HepG2 (cell line): ENCODE measurements around the gene GCC1. TPM values are rescaled to one million over a fixed set of nuclear protein-coding genes. Genes with fewer than 3 reads are reported as not detected.

Experiments used
- ATAC-seq: fragments of 200-7000 bp; cut with Tn5 transposase; 3 replicates; pipeline ENCODE4 v1.9.1; 2020; ENCODE audit warnings: mild to moderate bottlenecking, moderate library complexity
- BruUV-seq: library from RNA; stranded (reverse); fragments of 400-500 nt; replicated peaks from 2 replicates; lab custom pipeline; 2021; lab: Mats Ljungman, UMichigan
- CTCF ChIA-PET: fragments of 300-600 bp; formaldehyde crosslinking; extraction: SDS; loops from one replicate; lab custom pipeline; 2021; ENCODE audit warnings: low total read pairs, inconsistent platforms, low intra/inter-chr PET ratio; lab: Yijun Ruan, JAX
- POLR2A ChIA-PET: fragments of 350-600 bp; sonication (Branson Sonifier 250); formaldehyde crosslinking; loops from one replicate; lab custom pipeline; 2020; ENCODE audit warnings: antibody characterized with exemption, inconsistent platforms; lab: Yijun Ruan, JAX
- DNase-seq: peaks from one replicate; pipeline ENCODE4 v3.0.0-alpha.2; 2015; ENCODE audit warnings: low spot score
- FAIRE-seq: peaks from 3 replicates; lab custom pipeline; 2011; peaks lifted over from hg19 to GRCh38; lab: Jason Lieb, UNC
- H2AFZ ChIP-seq: one replicate; pipeline ENCODE4 v1.6.1; 2011; ENCODE audit warnings: low read length, inconsistent platforms
- H3K27ac ChIP-seq: fragments of 300-600 bp; 3 replicates; pipeline ENCODE4 v1.8.0; 2011; ENCODE audit warnings: mixed run types, mild to moderate bottlenecking, mixed read lengths, low read length, inconsistent platforms; ENCODE audit not compliant: insufficient read depth; ENCODE audit errors: extremely low read length
- H3K27me3 ChIP-seq, 2 experiments: fragments of 200-600 bp in 1 of 2; 2 replicates in 1 of 2; 3 replicates in 1 of 2; pipeline versions ENCODE4 v1.6.0 to v1.8.0; 2011; ENCODE audit warnings: low read length in 2 of 2, mild to moderate bottlenecking in 2 of 2, moderate library complexity in 2 of 2, inconsistent platforms in 1 of 2; ENCODE audit not compliant: insufficient read depth in 2 of 2, control insufficient read depth in 1 of 2
- H3K36me3 ChIP-seq, 2 experiments: fragments of 200-600 bp in 1 of 2; replicated peaks in 1 of 2; 2 replicates in 1 of 2; 3 replicates in 1 of 2; pipeline versions ENCODE4 v1.5.1 to v1.8.0; 2011; ENCODE audit warnings: low read length in 2 of 2, inconsistent platforms in 1 of 2; ENCODE audit not compliant: insufficient read depth in 2 of 2, control insufficient read depth in 1 of 2
- H3K4me1 ChIP-seq: 2 replicates; pipeline ENCODE4 v1.5.1; 2012; ENCODE audit warnings: low read length, inconsistent platforms; ENCODE audit not compliant: insufficient read depth
- H3K4me2 ChIP-seq: 2 replicates; pipeline ENCODE4 v1.6.0; 2011; ENCODE audit warnings: low read depth, low read length, inconsistent platforms
- H3K4me3 ChIP-seq, 3 experiments: fragments of 200-600 bp in 1 of 3; sonication (generic), shearing (Covaris generic) in 1 of 3; replicated peaks in 1 of 3; 2 replicates each; pipeline ENCODE4 v1.5.1; 2011 to 2016; ENCODE audit warnings: low read length in 3 of 3, inconsistent platforms in 2 of 3, low read depth in 2 of 3, mild to moderate bottlenecking in 2 of 3, control low read depth in 1 of 3, mixed read lengths in 1 of 3; ENCODE audit not compliant: insufficient read depth in 1 of 3
- H3K79me2 ChIP-seq: one replicate; pipeline ENCODE4 v1.6.1; 2011; ENCODE audit warnings: low read length, inconsistent platforms; ENCODE audit not compliant: insufficient read depth
- H3K9ac ChIP-seq: 2 replicates; pipeline ENCODE4 v1.6.0; 2011; ENCODE audit warnings: mild to moderate bottlenecking, low read depth, low read length, inconsistent platforms; ENCODE audit not compliant: insufficient read depth
- H3K9me3 ChIP-seq: 2 replicates; pipeline ENCODE4 v1.5.1; 2012; ENCODE audit warnings: mild to moderate bottlenecking, low read length
- H4K20me1 ChIP-seq: 2 replicates; pipeline ENCODE4 v1.6.0; 2011; ENCODE audit warnings: inconsistent platforms, mild to moderate bottlenecking, low read length, moderate library complexity; ENCODE audit not compliant: insufficient read depth
- BCL3 ChIP-seq: sonication (generic); formaldehyde crosslinking; IDR thresholded peaks from 2 replicates; pipeline ENCODE4 v1.5.1; 2020; ENCODE audit warnings: mild to moderate bottlenecking, missing genetic modification reagents, moderate library complexity
- ELF3 ChIP-seq: IDR thresholded peaks from 2 replicates; pipeline ENCODE4 v1.6.1; 2016; ENCODE audit warnings: missing genetic modification reagents, missing compliant biosample characterization
- GZF1 ChIP-seq: sonication (generic); formaldehyde crosslinking; IDR thresholded peaks from 2 replicates; pipeline ENCODE4 v1.5.1; 2020; ENCODE audit warnings: mild to moderate bottlenecking, missing genetic modification reagents
- HNRNPK ChIP-seq: fragments of 200-400 bp; formaldehyde crosslinking; IDR thresholded peaks from 2 replicates; pipeline ENCODE4 v1.6.1; 2018; ENCODE audit warnings: low read length, low read depth, moderate library complexity, mild to moderate bottlenecking; ENCODE audit not compliant: poor library complexity, severe bottlenecking
- NFIB ChIP-seq: sonication (generic); formaldehyde crosslinking; IDR thresholded peaks from 2 replicates; pipeline ENCODE4 v1.9.0; 2021; ENCODE audit warnings: missing genetic modification reagents, mild to moderate bottlenecking, borderline replicate concordance
- PAXIP1 ChIP-seq: sonication (generic); formaldehyde crosslinking; conservative IDR thresholded peaks from 2 replicates; pipeline ENCODE4 v1.4.0; 2020; ENCODE audit warnings: mild to moderate bottlenecking, missing genetic modification reagents, moderate library complexity
- SIN3B ChIP-seq: fragments of 150-350 bp; IDR thresholded peaks from 2 replicates; pipeline ENCODE4 v1.6.1; 2014; ENCODE audit warnings: low read length
- THYN1 ChIP-seq: sonication (generic); formaldehyde crosslinking; IDR thresholded peaks from 2 replicates; pipeline ENCODE4 v1.8.1; 2023; ENCODE audit warnings: low read depth, mild to moderate bottlenecking, moderate library complexity, missing genetic modification reagents, borderline replicate concordance
- ZBTB21 ChIP-seq: sonication (generic); formaldehyde crosslinking; IDR thresholded peaks from 2 replicates; pipeline ENCODE4 v1.4.0; 2020; ENCODE audit warnings: missing genetic modification reagents
- ZKSCAN8 ChIP-seq: IDR thresholded peaks from 2 replicates; pipeline ENCODE4 v1.6.1; 2016; ENCODE audit warnings: borderline replicate concordance, missing genetic modification reagents, missing compliant biosample characterization
- ZNF547 ChIP-seq: sonication (generic); formaldehyde crosslinking; IDR thresholded peaks from 2 replicates; pipeline ENCODE4 v1.5.1; 2020; ENCODE audit warnings: mild to moderate bottlenecking, missing genetic modification reagents
- WGBS: methylation state at CpG from one replicate; pipeline ENCODE4 v1.1.6; 2017; ENCODE audit warnings: low lambda C conversion rate; 5-methylcytosine and 5-hydroxymethylcytosine counted together
- in situ Hi-C: cut with HindIII; loops from 2 replicates; pipeline ENCODE4 v1.10.0; 2017; ENCODE audit warnings: low pct_unique_long_range_greater_than_20kb; ENCODE audit not compliant: extremely low pct_ligation_motif_present
- intact Hi-C: fragments of 100-400 bp; cut with micrococcal nuclease; formaldehyde crosslinking; loops from one replicate; pipeline ENCODE4 v1.10.0; 2022; ENCODE audit not compliant: unreplicated experiment
- polyA plus RNA-seq, 8 experiments: library from polyadenylated mRNA; depleted of rRNA in 3 of 8; stranded (reverse) in 7 of 8; unstranded in 1 of 8; fragments of >200 nt; fragmentation: Illumina TruSeq in 4 of 8; extraction: Trizol in 4 of 8; gene quantifications; 2 replicates each; pipeline versions ENCODE4 v1.2.1 to v1.2.3, GENCODE V29; 2011 to 2016; ENCODE audit warnings: low read depth in 4 of 8, missing spikeins in 1 of 8, mixed read lengths in 1 of 8; ENCODE audit not compliant: insufficient read depth in 1 of 8
- total RNA-seq, 5 experiments: library from RNA; depleted of rRNA; stranded (reverse); fragments of >200 nt; fragmentation: Illumina TruSeq; extraction: Trizol; gene quantifications; 2 replicates each; pipeline ENCODE4 v1.2.3, GENCODE V29; 2016; ENCODE audit warnings: low read depth in 1 of 5
- TF ChIP-seq, protein P1 (sequence below): IDR thresholded peaks from 2 replicates; pipeline ENCODE4 v1.6.1; 2012; ENCODE audit warnings: inconsistent platforms

GCC1 gene
- total and polyA plus RNA-seq, 2 of the 13 experiments (the other 11 are each of a cell fraction or from before 2014, with no cell fraction given), result 2.5 to 15.3 TPM

DNA sequence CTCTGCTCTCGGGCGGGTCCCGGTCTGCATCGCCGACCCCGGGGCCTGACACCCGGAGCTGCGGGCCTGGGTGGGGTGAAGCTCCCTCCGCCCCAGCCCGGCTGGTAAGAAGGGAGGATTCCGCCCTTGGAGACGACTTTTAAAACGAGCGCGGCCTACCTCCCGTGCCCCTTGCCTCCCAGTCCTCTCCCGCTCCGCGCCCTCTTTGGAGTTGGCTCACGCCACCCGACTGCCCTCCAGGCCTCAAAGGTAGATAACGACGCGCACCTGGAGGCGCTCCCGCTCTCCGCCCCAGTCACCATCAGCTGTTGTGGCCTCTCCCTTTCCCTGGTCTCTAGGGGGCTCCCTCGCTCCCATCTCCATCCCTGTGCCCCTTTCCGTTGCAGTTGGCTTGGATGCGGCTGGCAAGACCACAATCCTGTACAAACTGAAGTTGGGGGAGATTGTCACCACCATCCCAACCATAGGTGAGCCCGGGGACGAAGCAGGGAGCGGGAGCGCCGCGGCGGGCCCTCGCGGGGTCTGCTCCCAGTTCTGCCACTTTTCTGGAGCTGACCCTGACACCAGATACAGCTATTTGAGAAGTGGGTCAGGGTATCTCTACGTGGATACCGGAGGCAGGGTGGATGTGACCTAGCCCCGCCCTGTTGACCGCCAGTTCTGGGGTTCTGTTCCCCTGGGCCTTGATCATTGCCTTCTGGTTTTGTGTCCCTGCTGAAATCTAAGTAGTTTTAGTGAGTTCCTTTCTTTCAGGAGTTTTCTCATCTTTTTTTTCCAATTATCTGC is 3.5 kb upstream of the GCC1 start (continued):
- TF ChIP-seq BCL3 (CRISPR knock-in tag) (peak; percentile 59; the same call in 1 of the 2 replicates), ZBTB21 (CRISPR knock-in tag) (no peak), ZKSCAN8 (CRISPR knock-in tag) (no peak), THYN1 (CRISPR knock-in tag) (no peak), HNRNPK (no peak)
- TF ChIP-seq, protein P1, sequence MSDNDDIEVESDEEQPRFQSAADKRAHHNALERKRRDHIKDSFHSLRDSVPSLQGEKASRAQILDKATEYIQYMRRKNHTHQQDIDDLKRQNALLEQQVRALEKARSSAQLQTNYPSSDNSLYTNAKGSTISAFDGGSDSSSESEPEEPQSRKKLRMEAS, result peak; percentile 70

- Histone ChIP-seq H3K27me3 (no peaks in the 10 kb centered on the region; a peak in 1 of 5 replicates), H3K36me3 (peaks cover 7 to 15% of the 10 kb centered on the region in 2 experiments; a peak in 4 of 5 replicates), H4K20me1 (no peaks in the 10 kb centered on the region; the same call in 1 of the 2 replicates), H3K79me2 (peaks cover 13% of the 10 kb centered on the region), H3K9ac (peak within 1 kb of the TSS; percentile 87), H2AFZ (no peak within 1 kb of the TSS), H3K4me2 (peak within 1 kb of the TSS; percentile 93), H3K4me1 (peaks cover 46% of the 10 kb centered on the region), H3K9me3 (no peaks in the 10 kb centered on the region), H3K27ac (peak within 1 kb of the TSS; percentile 61), H3K4me3 (peak within 1 kb of the TSS; percentile 89 to 94 (median 93))
- ATAC-seq (peak; percentile 79), DNase-seq (peak; percentile 60), FAIRE-seq (no peak)
- in situ Hi-C loops (no loop called here), intact Hi-C loops (loop anchor here (2.0 to 10.0 kb wide), 3 partner anchors 41 to 193 kb away; partner anchors contain the start of genes SND1 and ZNF800)
- CTCF ChIA-PET, result interaction anchor here (2.7 kb wide), 1 partner anchor 41 kb away, joined by 8 read pairs; no protein-coding TSS in a partner anchor
- BruUV-seq, result no TSS peak
- POLR2A ChIA-PET, result interaction anchor here (1.0 kb wide), 1 partner anchor 10 kb away, joined by 3 read pairs; no protein-coding TSS in a partner anchor
- no CpG with 5 or more reads among the region's 77 CpGs for WGBS
- TF ChIP-seq ZNF547 (CRISPR knock-in tag) (no peak), GZF1 (CRISPR knock-in tag) (no peak), SIN3B (no peak), PAXIP1 (CRISPR knock-in tag) (peak; percentile 11; the same call in 1 of the 2 replicates), NFIB (CRISPR knock-in tag) (no peak), ELF3 (CRISPR knock-in tag) (no peak)
Measured at GRCh38 chr7:127588019-127588696, 2.8 kb upstream of the GCC1 start, which contains the start of gene ARF5. TSS of gene ARF5 (plus strand) at chr7:127588411. CDS start at chr7:127588499, 88 bp downstream.
